ENCODE measurements around the gene NUDT17. TPM values are rescaled to one million over a fixed set of nuclear protein-coding genes. Genes with fewer than 3 reads are reported as not detected.

The NUDT17 gene
- polyA plus RNA-seq, 1 donor from 2014 or later = 5.4 TPM

- Histone ChIP-seq H3K9ac (ENCODE audit: low read length) (no peak overlapping the region), H3K9me2 (ENCODE audit: insufficient read depth, low read length) (no peaks in the 10 kb centered on the region), H3K9me3 (ENCODE audit: low read length) (no peaks in the 10 kb centered on the region), H3K4me2 (ENCODE audit: low read length) (no peak overlapping the region), H3K27ac (ENCODE audit: low read length) (no peak overlapping the region), H3F3A (ENCODE audit: insufficient read depth, low read length, poor library complexity, severe bottlenecking) (no peaks in the 10 kb centered on the region), H2AFZ (ENCODE audit: low read depth, low read length) (no peak overlapping the region), H3K79me2 (replicated peaks; ENCODE audit: insufficient read depth, low read length) (no peaks in the 10 kb centered on the region), H4K20me1 (ENCODE audit: insufficient read depth) (no peaks in the 10 kb centered on the region), H3K4me3 (ENCODE audit: low read length) (no peak overlapping the region), H3K36me3 (ENCODE audit: insufficient read depth, low read length) (no peaks in the 10 kb centered on the region), H3K27me3 (ENCODE audit: insufficient read depth, low read depth, low read length) (no peaks in the 10 kb centered on the region)
- TF ChIP-seq EZH2 (IDR thresholded peaks at IDR 0.05; ENCODE audit: borderline replicate concordance, insufficient read depth, low read length, poor library complexity, severe bottlenecking) (no peak), CTCF (IDR thresholded peaks at IDR 0.05; ENCODE audit: poor library complexity, severe bottlenecking) (no peak), EP300 (conservative IDR thresholded peaks at IDR 0.05; ENCODE audit: poor library complexity, severe bottlenecking) (no peak), TAF1 (IDR thresholded peaks at IDR 0.05; ENCODE audit: low read depth) (no peak), REST (IDR thresholded peaks at IDR 0.05; ENCODE audit: borderline replicate concordance) (no peak), SMC3 (conservative IDR thresholded peaks at IDR 0.05; ENCODE audit: poor library complexity) (no peak), MXI1 (conservative IDR thresholded peaks at IDR 0.05; ENCODE audit: poor library complexity, severe bottlenecking) (no peak), POLR2AphosphoS5 (IDR thresholded peaks at IDR 0.05) (no peak), RAD21 (conservative IDR thresholded peaks at IDR 0.05) (no peak)
Observed at GRCh38 chr1:145837656-145838055, 7.8 kb upstream of the NUDT17 start.

- no peaks in the 10 kb centered on the region for H3K9me3 ChIP-seq (ENCODE audit: low read length)
- H3K4me2 ChIP-seq (ENCODE audit: low read length) = no peak overlapping the region
Observed at GRCh38 chr1:145843031-145843430, 2.4 kb upstream of the NUDT17 start.

More at GRCh38 chr1:145843031-145843430, 2.4 kb upstream of the NUDT17 start:
- Histone ChIP-seq H2AFZ (ENCODE audit: low read depth, low read length) (no peak overlapping the region), H3K4me3 (ENCODE audit: low read length) (no peak overlapping the region), H3K36me3 (ENCODE audit: insufficient read depth, low read length) (no peaks in the 10 kb centered on the region), H3K27ac (ENCODE audit: low read length) (no peak overlapping the region), H3F3A (ENCODE audit: insufficient read depth, low read length, poor library complexity, severe bottlenecking) (no peaks in the 10 kb centered on the region), H4K20me1 (ENCODE audit: insufficient read depth) (no peaks in the 10 kb centered on the region), H3K9me2 (ENCODE audit: insufficient read depth, low read length) (no peaks in the 10 kb centered on the region), H3K9ac (ENCODE audit: low read length) (no peak overlapping the region), H3K79me2 (replicated peaks; ENCODE audit: insufficient read depth, low read length) (no peaks in the 10 kb centered on the region), H3K27me3 (ENCODE audit: insufficient read depth, low read depth, low read length) (no peaks in the 10 kb centered on the region)
- TF ChIP-seq TAF1 (IDR thresholded peaks at IDR 0.05; ENCODE audit: low read depth) = no peak
- no peak for TF ChIP-seq SMC3 (conservative IDR thresholded peaks at IDR 0.05; ENCODE audit: poor library complexity)
- TF ChIP-seq CTCF (IDR thresholded peaks at IDR 0.05; ENCODE audit: poor library complexity, severe bottlenecking) = no peak
- no peak for TF ChIP-seq MXI1 (conservative IDR thresholded peaks at IDR 0.05; ENCODE audit: poor library complexity, severe bottlenecking)
- no peak for TF ChIP-seq RAD21 (conservative IDR thresholded peaks at IDR 0.05)
- TF ChIP-seq EP300 (conservative IDR thresholded peaks at IDR 0.05; ENCODE audit: poor library complexity, severe bottlenecking) = no peak

Data from neural cell (in vitro differentiated cells).